Effector memory CD8-positive, alpha-beta T cell (primary cell): ENCODE data around the gene TLR4.

Source experiments
- ATAC-seq: fragments of 150-1000 bp; cut with Tn5 transposase; replicated peaks from 2 replicates; pipeline ENCODE4 v1.10.0; 2021; ENCODE audit warnings: mild to moderate bottlenecking, moderate library complexity
- DNase-seq, 3 experiments: peaks; one replicate each; pipeline ENCODE4 v3.0.0; 2021
- H3K27ac Mint-ChIP-seq, 2 donors: one replicate each; pipeline ENCODE4 v1.8.0; 2022; ENCODE audit warnings: mild to moderate bottlenecking in 2 of 2, mixed read lengths in 2 of 2, moderate library complexity in 2 of 2
- H3K27me3 Mint-ChIP-seq, 2 donors: one replicate each; pipeline ENCODE4 v1.8.0; 2022; ENCODE audit warnings: mixed read lengths in 2 of 2
- H3K36me3 Mint-ChIP-seq: one replicate; pipeline ENCODE4 v1.8.0; 2022; ENCODE audit warnings: mild to moderate bottlenecking, moderate library complexity, mixed read lengths; ENCODE audit not compliant: insufficient read depth
- H3K4me1 Mint-ChIP-seq, 2 donors: one replicate each; pipeline ENCODE4 v1.8.0; 2022; ENCODE audit warnings: low read depth in 2 of 2, mixed read lengths in 2 of 2
- H3K4me3 Mint-ChIP-seq, 2 donors: one replicate each; pipeline ENCODE4 v1.8.0; 2022; ENCODE audit warnings: mild to moderate bottlenecking in 2 of 2, mixed read lengths in 2 of 2, moderate library complexity in 2 of 2
- H3K9me3 Mint-ChIP-seq, 2 donors: one replicate each; pipeline ENCODE4 v1.8.0; 2022; ENCODE audit warnings: mixed read lengths in 2 of 2

TLR4 gene

DNA sequence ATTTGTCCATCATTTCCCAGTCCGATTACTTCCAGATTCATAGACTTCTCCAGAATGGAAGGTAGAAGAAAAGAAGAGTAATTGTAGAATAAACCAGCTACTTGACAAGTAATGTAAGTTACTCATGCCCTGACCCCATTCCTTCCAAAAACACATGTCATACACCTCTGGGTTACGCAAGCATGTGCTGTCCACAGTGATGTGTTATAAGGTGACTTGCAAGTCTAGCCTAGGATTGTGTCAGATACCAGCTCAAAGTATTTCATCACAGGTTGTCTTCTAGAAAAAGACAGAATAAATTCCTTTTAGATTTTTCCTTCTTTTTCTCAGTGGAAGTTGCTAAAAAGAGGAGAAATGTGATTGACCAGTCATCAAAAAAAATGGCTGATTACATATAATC, 8.0 kb upstream of the TLR4 start:
- H3K27me3 Mint-ChIP-seq = peaks cover 0 to 2% of the 10 kb centered on the region in 2 donors
- no peak overlapping the region for H3K4me3 Mint-ChIP-seq
- no peak for ATAC-seq

GRCh38 chr9:117697046-117697445, 7.2 kb upstream of the TLR4 start:
- H3K4me3 Mint-ChIP-seq = no peak overlapping the region
- H3K9me3 Mint-ChIP-seq = no peaks in the 10 kb centered on the region
- no peak overlapping the region for H3K27ac Mint-ChIP-seq
- ATAC-seq = no peak
- H3K36me3 Mint-ChIP-seq = no peaks in the 10 kb centered on the region
- H3K4me1 Mint-ChIP-seq = no peaks in the 10 kb centered on the region
- DNase-seq = no peak
- peaks cover 0 to 9% of the 10 kb centered on the region in 2 donors for H3K27me3 Mint-ChIP-seq

More for the DNA sequence above, 8.0 kb upstream of the TLR4 start:
- no peaks in the 10 kb centered on the region for H3K4me1 Mint-ChIP-seq
- no peaks in the 10 kb centered on the region for H3K36me3 Mint-ChIP-seq
- H3K9me3 Mint-ChIP-seq = no peaks in the 10 kb centered on the region
- no peak overlapping the region for H3K27ac Mint-ChIP-seq
- no peak for DNase-seq

DNA sequence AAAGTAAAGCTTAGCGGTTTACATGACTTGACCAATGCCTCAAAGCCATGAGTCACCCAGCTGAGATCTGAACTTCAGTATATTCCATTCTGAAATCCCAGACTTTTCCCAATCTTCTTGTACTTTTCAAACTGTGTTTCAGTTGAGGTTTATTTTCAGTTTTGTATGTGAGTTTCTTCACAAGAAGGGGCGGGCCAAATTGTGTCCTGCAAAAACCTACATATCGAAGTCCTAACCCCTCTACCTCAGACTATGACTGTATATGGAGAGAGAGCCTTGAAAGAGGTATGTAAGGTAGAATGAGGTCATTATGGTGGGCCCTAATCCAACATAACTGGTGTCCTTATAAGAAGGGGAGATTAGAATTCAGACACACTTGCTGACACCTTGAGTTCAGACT, 666 bp upstream of the TLR4 start:
- no peaks in the 10 kb centered on the region for H3K9me3 Mint-ChIP-seq
- no peaks in the 10 kb centered on the region for H3K4me1 Mint-ChIP-seq
- peaks cover 7 to 9% of the 10 kb centered on the region in 2 donors for H3K27me3 Mint-ChIP-seq
- ATAC-seq (no peak), DNase-seq (no peak)
- H3K4me3 Mint-ChIP-seq = no peak overlapping the region
- no peak overlapping the region for H3K27ac Mint-ChIP-seq
- no peaks in the 10 kb centered on the region for H3K36me3 Mint-ChIP-seq

DNA sequence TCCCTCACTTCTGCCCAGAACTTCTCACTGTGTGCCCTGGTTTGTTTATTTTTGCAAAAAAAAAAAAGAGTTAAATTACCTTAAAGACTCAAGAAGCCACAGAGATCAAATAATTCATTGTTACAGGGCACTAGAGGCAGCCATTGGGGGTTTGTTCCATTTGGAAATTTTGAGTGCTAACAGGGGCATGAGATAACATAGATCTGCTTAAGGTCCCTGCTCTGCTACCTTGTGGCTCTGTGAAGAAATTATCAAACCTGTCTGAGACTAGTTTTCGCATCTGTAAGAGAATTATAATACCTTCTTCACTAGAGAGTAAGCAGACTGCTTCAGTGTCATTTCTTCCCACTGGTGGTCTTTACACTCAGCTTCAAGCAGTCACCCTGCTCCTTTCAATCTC, 394 bp downstream of the TLR4 start:
- Mint-ChIP-seq H3K27ac (no peak overlapping the region), H3K9me3 (no peaks in the 10 kb centered on the region), H3K36me3 (no peaks in the 10 kb centered on the region), H3K27me3 (peaks cover 7 to 9% of the 10 kb centered on the region in 2 donors), H3K4me1 (no peaks in the 10 kb centered on the region), H3K4me3 (no peak overlapping the region)
- ATAC-seq (no peak), DNase-seq (no peak)

DNA sequence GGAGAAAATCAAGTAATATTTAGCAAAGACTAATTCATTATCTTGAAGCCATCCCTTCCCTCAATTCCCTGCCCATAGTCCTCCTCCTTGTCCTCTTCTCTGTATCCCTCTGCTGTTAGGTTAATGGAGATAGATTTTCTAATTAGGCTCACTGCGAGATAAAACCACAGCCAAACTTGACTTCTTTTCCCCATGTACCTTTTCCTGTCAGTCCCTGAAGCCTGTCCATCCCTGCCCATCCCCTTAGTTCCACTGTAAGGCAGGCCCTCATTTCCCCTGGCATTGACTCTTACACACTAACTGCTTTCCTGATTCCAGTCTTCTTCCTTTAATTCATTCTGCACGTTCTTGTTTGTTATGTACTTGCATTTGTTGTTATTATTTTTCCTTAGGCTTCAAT, 1.2 kb downstream of the TLR4 start:
- no peaks in the 10 kb centered on the region for H3K36me3 Mint-ChIP-seq
- no peaks in the 10 kb centered on the region for H3K9me3 Mint-ChIP-seq
- no peaks in the 10 kb centered on the region for H3K4me1 Mint-ChIP-seq
- peaks cover 7 to 9% of the 10 kb centered on the region in 2 donors for H3K27me3 Mint-ChIP-seq
- DNase-seq = no peak
- no peak for ATAC-seq
- H3K4me3 Mint-ChIP-seq = no peak overlapping the region
- no peak overlapping the region for H3K27ac Mint-ChIP-seq

DNA sequence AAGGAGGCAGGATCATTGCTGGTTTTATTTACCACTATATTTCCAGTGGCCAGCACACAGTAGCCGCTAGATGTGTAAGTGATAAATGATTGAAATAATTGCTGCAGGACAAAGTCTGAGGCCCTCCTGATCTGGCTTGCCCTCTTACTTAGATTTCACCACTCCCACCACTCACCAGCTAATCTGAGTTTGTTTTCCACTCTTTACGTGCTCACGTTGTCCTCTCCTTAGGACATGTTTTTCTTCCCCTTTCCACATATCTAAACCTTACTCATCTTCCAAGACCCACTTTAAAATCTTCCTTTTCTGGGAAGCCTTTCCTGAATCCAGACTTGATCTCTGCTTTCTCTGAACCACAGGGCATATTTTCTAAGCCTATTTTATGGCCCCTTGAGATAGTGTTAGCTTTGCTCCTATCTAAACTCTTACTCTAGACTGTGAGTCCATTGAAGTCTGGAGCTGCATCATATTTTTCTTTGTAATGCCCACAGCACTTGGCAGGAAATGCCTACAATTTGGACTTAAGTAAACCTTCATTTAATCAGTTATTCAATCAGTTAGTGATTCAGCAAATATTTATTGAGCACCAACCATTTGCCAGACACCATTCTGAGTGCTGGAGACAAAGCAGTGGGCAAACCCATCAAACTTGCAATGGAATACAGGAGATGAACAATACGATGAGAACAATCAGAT, 2.4 kb downstream of the TLR4 start:
- Mint-ChIP-seq H3K4me1 (no peaks in the 10 kb centered on the region), H3K27ac (no peak overlapping the region), H3K4me3 (no peak overlapping the region), H3K9me3 (no peaks in the 10 kb centered on the region), H3K36me3 (no peaks in the 10 kb centered on the region), H3K27me3 (peaks cover 3 to 7% of the 10 kb centered on the region in 2 donors)
- ATAC-seq (no peak), DNase-seq (no peak)

- Mint-ChIP-seq H3K27ac (no peak overlapping the region), H3K4me1 (no peaks in the 10 kb centered on the region), H3K4me3 (no peak overlapping the region), H3K27me3 (peaks cover 0 to 7% of the 10 kb centered on the region in 2 donors), H3K9me3 (peaks cover 0 to 2% of the 10 kb centered on the region in 2 donors), H3K36me3 (no peaks in the 10 kb centered on the region)
- DNase-seq (no peak), ATAC-seq (no peak)
These were observed 3.4 kb downstream of the TLR4 start for GRCh38 chr9:117707561-117707960.

- no peaks in the 10 kb centered on the region for H3K4me1 Mint-ChIP-seq
- H3K27me3 Mint-ChIP-seq = peaks cover 7 to 9% of the 10 kb centered on the region in 2 donors
- no peak overlapping the region for H3K27ac Mint-ChIP-seq
- DNase-seq (no peak), ATAC-seq (no peak)
- no peaks in the 10 kb centered on the region for H3K36me3 Mint-ChIP-seq
- H3K4me3 Mint-ChIP-seq = no peak overlapping the region
- H3K9me3 Mint-ChIP-seq = peaks cover 0 to 2% of the 10 kb centered on the region in 2 donors
These were observed 5.7 kb downstream of the TLR4 start for GRCh38 chr9:117709936-117710335.

DNA sequence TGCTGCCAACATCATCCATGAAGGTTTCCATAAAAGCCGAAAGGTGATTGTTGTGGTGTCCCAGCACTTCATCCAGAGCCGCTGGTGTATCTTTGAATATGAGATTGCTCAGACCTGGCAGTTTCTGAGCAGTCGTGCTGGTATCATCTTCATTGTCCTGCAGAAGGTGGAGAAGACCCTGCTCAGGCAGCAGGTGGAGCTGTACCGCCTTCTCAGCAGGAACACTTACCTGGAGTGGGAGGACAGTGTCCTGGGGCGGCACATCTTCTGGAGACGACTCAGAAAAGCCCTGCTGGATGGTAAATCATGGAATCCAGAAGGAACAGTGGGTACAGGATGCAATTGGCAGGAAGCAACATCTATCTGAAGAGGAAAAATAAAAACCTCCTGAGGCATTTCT, 10.1 kb downstream of the TLR4 start:
- Mint-ChIP-seq H3K4me1 (peaks cover 0 to 2% of the 10 kb centered on the region in 2 donors), H3K9me3 (peaks cover 0 to 2% of the 10 kb centered on the region in 2 donors), H3K4me3 (no peak overlapping the region), H3K36me3 (no peaks in the 10 kb centered on the region), H3K27ac (no peak overlapping the region), H3K27me3 (peaks cover 0 to 9% of the 10 kb centered on the region in 2 donors)
- no peak for DNase-seq
- no peak for ATAC-seq

- ATAC-seq (no peak), DNase-seq (no peak)
- peaks cover 0 to 2% of the 10 kb centered on the region in 2 donors for H3K9me3 Mint-ChIP-seq
- H3K27me3 Mint-ChIP-seq = peaks cover 0 to 9% of the 10 kb centered on the region in 2 donors
- no peak overlapping the region for H3K27ac Mint-ChIP-seq
- peaks cover 0 to 2% of the 10 kb centered on the region in 2 donors for H3K4me1 Mint-ChIP-seq
- no peak overlapping the region for H3K4me3 Mint-ChIP-seq
- H3K36me3 Mint-ChIP-seq = no peaks in the 10 kb centered on the region
These were observed 11.3 kb downstream of the TLR4 start for GRCh38 chr9:117715411-117715989.

- peaks cover 0 to 2% of the 10 kb centered on the region in 2 donors for H3K4me1 Mint-ChIP-seq
- H3K9me3 Mint-ChIP-seq = no peaks in the 10 kb centered on the region
- peaks cover 0 to 9% of the 10 kb centered on the region in 2 donors for H3K27me3 Mint-ChIP-seq
- DNase-seq (no peak), ATAC-seq (peak; percentile 42)
- no peaks in the 10 kb centered on the region for H3K36me3 Mint-ChIP-seq
- no peak overlapping the region for H3K4me3 Mint-ChIP-seq
- no peak overlapping the region for H3K27ac Mint-ChIP-seq
These were observed 13.9 kb downstream of the TLR4 start for GRCh38 chr9:117718085-117718484.

DNA sequence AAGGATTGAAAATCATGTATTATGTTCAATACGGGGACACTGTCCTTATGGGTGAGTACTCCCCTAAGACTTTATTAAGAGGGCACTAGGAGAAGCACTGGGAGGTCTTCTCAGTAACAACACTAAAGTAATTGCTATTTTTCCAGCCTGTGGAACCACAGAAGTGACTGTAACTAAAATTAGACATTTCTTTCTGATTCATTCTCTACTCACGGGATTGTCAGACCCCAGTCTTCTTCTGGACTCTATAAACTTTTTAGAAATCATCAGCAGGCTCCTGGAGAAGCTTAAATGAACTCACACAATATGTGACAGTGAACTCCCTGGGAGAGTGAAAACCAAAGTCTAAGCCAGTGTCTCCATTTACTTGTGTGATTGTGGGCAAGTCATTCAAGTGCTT, 14.5 kb downstream of the TLR4 start:
- no peaks in the 10 kb centered on the region for H3K9me3 Mint-ChIP-seq
- no peak overlapping the region for H3K27ac Mint-ChIP-seq
- peaks cover 0 to 3% of the 10 kb centered on the region in 2 donors for H3K27me3 Mint-ChIP-seq
- DNase-seq (no peak), ATAC-seq (no peak)
- H3K4me1 Mint-ChIP-seq = peaks cover 0 to 2% of the 10 kb centered on the region in 2 donors
- no peak overlapping the region for H3K4me3 Mint-ChIP-seq
- H3K36me3 Mint-ChIP-seq = no peaks in the 10 kb centered on the region

DNA sequence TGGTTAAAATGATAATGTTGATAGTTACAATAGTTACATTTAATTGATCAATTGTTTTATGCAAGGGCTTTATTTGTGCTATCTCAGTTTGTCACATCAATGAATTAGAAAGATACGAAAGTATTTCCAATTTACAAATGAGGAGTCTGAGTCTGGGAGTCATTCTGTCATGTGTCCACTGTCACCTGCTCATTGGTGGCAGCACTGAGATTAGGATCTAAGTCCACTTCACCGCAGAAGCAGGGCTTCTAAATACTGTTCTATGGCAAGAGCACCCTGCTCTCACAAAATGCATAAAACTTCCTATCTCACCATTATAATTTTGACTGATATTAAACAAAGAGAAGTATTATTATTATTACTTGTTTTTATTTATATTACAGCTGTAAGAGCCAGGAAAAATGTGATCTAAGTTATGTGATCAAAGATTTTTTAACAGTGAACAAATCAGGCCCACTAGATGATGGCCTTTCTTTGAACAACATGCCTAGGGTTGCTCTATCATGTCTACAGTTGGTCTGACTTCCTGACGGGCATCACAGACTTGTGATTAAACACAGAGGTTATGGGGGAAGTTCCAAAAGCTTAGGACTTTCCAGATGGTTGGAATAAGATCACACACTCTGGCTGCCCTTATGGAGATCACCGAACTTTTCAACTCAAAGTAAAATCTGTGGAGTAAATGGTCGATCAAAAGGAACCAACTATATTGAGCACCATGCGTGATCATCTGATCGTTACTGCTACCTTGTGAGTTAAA, 15.1 kb downstream of the TLR4 start:
- Mint-ChIP-seq H3K27me3 (no peaks in the 10 kb centered on the region), H3K27ac (no peak overlapping the region), H3K4me1 (peaks cover 0 to 2% of the 10 kb centered on the region in 2 donors), H3K9me3 (no peaks in the 10 kb centered on the region), H3K4me3 (no peak overlapping the region), H3K36me3 (no peaks in the 10 kb centered on the region)
- no peak for DNase-seq
- ATAC-seq = no peak

DNA sequence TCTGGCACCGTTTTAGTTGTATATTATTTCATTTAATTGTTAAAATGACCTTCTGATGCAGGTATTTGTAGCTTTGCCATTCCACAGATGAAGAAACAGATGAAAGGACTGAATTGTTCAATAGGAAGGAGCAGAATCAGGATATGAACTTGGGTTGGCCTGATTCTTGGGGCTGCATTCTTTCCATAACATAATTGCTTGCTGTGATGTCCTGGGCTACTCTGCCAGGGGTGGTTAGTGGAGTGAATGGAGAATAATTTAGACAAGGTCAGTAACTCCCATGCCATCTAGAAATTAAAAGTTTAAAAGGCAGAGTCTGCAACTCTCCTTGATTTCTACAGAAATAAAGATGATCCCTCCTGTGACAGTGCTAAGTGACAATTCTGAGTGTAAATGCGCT, 15.9 kb downstream of the TLR4 start:
- no peaks in the 10 kb centered on the region for H3K9me3 Mint-ChIP-seq
- H3K27me3 Mint-ChIP-seq = no peaks in the 10 kb centered on the region
- ATAC-seq = no peak
- no peak overlapping the region for H3K27ac Mint-ChIP-seq
- no peak overlapping the region for H3K4me3 Mint-ChIP-seq
- H3K36me3 Mint-ChIP-seq = no peaks in the 10 kb centered on the region
- DNase-seq = no peak
- H3K4me1 Mint-ChIP-seq = peaks cover 0 to 2% of the 10 kb centered on the region in 2 donors
